HG03469 (cell line): Measurements from ENCODE around the gene NXN.
"Not testable (repeated sequence)": the region's sequence is repeated elsewhere in the genome, so short reads cannot be mapped to it uniquely, and the experiment has no call there.

Experiments used
- ATAC-seq: cut with Tn5 transposase; IDR thresholded peaks from one replicate; pipeline ENCODE4 v1.9.1; 2021; ENCODE audit warnings: mild to moderate bottlenecking, moderate library complexity, moderate number of reproducible peaks; ENCODE audit not compliant: unreplicated experiment

Gene NXN

DNA sequence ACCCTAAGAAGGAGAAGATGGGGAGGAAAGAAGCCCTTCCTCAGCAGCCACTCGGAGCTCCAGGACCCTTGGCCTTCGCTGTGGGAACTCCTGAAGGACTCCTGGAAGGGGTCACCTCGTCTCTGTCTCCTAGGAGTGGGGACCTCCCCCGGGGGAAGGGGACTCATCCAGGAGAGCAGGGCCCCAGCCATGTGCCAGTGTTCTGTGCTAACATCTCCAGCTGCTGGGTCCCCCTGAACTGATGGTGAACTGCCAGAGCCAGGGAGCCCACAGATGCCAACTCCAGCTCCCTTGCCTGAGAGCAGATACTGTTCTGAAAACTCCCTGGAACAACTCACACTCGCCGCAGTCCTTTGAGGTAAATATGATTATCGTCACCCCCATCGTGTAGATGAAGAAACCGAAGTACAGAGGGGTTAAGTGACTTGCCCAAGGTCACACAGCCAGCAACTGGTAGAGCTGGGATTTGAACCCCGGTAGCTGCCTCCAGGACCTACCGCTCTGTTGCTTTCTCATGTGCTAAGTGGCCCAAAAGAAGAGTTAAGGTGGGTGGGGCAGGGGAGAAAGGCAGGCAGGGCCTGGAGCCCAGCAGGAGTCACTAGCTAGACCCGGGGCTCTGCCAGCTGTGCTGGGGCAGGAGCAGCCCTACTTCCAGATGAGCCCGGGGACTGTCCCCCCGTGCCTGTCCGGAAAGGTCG is 27.9 kb upstream of the NXN start:
- ATAC-seq, result no peak

DNA sequence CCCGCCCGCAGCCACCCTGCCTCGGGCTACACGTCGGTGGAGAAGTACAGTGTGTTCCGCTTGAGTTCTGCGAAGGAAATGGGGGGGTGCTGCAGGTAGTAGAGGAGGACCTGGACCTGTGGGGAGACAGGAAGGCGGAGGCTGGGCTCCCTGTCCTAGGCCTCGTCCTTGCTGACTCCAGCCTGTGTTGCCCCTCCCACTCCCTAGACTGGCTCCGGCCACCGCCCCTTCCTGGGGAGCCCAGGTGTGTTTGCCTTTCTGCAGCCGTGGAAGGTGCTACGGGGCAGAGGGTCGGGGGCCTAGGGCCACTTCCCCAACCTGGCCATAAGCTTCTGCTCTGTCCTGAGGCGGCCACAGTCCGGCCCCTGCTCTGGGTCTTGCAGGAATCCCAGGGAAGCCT is 26.5 kb upstream of the NXN start:
- no peak for ATAC-seq

DNA sequence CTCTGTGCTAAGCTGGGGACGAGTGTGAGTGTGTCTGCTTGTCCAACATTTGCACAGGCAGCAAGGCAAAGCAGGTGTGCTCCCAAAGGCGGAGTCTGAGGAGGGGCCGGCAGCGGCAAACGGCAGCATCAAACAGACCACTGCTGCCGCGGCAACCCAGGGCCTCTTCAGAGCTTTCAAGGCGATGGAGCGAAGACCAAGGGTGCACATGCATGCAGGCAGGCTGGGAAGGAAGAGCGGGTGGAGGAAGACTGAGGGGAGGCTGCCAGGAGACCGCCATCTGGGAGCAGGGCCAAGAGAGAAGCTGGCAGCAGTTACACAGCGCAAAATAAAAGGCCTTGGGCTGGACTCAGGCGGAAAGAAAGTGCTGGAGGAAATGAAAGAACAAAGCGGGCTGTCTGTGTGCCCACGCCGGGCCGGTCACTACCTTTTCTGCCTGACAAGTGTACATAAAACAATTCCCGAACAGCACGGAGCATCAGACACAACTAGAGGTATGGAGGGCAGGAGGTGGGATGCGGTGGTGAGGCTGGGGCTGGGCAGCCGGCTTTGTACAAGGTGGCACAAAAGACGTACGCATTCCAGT is 25.9 kb upstream of the NXN start:
- ATAC-seq, result no peak

DNA sequence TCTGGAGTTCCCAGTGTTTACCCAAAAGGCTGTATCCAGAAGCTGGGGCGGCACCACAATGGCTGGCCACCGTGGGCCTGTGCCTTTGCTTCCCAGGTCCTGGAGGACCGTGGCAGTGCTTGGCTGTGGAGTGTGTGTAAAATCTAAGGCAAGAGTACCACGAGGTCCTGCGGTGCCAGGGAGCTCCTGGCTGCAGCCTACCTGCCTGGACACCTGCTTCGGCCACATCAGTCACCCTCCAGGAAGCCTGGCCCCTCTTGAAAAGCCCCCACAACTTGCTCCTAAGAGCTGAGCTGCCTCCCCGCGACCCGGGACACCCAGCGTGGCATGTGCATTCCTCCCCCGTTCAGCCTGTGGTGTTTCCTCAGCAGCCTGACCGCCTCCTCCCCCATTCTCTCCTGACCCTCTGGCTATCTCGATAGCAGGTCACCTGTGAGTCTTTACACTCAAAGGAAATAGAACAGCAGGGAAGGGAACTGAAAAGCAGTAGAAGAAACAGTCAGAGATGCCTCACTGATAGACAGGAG is 25.3 kb upstream of the NXN start:
- ATAC-seq, result no peak

DNA sequence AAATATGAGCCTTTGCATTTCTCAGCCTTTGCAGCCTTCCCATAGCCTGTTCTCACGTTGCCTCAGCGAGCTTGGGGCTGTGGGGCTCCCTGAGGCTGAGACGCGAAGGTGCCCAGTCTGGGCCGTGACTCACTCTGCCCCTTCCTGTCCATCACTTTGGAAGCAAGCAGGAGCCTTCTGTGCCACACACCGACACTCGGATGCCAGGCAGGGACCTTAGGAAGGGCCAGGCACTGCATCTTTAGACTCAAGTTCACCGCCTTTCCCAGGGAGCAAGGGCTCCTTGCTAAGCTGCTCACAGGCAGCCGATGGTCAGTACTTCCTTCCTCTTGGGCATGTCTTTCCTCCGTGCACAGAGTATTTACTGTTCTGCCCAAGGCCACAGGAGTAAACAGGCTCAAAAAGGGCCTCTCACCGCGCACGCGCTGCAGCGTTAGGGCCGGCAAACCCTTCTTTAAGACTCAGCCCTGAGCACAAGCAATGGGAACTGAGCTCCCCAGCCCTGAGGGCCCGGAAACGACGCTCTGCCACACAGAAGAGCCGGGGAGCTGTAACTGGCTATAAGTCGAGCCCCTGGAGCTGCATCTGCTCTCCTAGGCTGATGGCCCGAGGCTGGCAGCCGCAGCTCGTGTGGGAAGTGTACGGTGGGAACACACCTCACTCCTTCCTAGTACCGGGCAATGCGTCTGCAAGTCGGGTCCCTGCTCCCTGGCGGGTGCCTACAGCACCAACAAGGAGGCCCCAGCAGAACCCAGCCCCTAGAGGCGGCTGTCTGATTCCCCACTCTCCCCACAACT is 24.6 kb upstream of the NXN start:
- ATAC-seq, result no peak

DNA sequence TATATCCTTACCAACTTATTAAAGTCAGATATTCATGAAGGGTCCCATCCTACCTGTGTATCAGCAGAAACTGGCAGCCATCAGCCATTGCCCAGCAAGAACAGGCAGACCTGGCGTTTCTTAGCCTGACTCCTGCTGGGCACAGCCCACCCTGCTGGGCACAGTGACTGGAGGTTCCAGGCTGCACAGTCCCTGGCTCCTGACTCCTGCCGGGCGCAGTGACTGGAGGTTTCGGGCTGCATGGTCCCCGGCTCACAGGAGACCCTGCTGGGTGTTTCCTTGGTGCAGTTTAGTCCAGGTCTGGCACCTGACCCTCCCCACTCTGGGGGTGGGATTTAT is 24.0 kb upstream of the NXN start:
- no peak for ATAC-seq

DNA sequence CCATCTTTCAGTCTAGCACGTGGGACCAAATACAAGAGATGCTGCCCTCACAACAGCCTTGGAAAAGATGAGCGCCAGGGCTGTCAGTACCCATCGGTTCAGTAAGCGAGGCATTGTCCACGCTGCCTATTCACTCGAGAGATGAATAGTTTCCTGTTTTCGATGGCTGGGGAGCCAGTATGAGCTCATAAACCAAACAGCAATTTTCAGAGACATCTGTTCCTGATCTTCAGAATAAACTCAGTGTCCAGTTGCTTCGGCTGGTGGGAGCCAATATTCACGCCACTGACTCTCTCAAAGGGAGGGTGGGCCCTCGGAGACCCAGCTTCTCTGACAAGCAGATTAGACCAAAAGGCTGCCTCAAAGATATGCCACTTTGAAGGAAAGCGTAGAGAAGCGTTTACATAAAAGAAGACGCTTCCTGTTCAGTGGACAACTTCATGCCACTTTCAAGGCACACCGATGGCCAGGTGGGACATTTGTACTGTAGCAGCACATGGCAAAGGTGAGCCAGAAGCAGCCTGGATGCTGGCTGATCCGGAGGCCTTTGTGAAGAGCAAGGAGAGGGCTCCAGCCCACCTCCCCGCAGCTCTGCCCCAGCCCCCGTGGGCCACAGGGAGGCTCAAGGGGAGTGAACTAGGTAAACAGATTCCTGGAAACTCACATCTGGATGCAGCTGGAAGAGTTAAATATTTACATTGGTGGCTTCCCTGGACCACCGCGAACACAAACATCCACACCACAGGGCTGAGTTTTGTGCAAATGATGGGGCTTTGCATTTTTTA is 23.4 kb upstream of the NXN start:
- no peak for ATAC-seq

DNA sequence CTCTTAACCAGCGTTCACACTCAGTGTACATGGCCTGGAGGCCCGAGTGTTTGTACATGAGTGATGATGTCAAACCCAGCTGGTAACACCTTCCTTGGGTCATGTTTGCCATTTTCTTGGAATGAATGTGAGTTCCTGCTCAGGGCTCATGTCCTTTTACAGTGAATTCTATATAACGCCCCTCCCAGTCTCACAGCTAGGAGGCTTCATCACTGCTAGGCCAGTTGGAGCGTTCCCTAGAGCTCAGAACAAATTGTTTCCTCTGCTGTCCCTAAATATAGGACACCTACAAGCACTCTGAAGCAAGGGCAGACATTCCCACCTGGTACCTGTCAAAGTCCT is 22.8 kb upstream of the NXN start:
- ATAC-seq, result no peak

DNA sequence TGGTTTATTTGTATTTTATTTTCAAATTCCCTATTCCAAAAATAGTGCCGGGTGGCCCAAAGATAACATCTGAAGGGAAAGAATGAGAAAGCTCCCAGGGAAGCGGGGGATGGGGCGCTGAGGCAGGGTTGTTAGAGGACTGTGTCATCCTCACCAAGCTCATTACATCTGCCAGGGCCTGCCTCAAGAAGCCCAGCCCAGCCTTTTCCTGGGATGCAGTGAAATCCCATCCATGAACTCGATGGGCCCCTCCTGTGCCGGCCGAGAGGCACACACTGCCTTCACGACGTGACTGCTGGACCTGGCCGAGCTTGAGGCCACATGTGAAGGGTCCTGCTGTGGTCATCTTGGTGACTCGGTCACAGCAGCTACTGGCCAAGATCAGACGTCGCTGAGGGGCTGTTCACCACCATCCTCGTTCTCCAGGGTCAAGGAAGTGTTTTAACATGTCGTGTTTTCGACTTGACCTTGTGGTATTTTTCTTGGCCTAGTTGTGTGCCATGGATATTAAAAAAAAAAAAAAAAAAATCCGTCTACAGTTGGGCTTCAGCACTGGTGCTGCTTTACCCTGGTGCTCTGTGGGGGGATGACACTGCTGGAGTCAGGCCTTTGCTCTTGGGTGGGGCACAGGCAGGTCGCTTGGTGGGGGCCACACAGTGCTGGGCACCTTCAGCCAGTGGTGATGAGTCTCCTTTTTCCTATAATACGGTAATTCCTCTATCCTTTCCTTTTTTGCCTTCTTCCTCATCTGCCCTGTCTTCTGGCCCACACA is 22.2 kb upstream of the NXN start:
- no peak for ATAC-seq

DNA sequence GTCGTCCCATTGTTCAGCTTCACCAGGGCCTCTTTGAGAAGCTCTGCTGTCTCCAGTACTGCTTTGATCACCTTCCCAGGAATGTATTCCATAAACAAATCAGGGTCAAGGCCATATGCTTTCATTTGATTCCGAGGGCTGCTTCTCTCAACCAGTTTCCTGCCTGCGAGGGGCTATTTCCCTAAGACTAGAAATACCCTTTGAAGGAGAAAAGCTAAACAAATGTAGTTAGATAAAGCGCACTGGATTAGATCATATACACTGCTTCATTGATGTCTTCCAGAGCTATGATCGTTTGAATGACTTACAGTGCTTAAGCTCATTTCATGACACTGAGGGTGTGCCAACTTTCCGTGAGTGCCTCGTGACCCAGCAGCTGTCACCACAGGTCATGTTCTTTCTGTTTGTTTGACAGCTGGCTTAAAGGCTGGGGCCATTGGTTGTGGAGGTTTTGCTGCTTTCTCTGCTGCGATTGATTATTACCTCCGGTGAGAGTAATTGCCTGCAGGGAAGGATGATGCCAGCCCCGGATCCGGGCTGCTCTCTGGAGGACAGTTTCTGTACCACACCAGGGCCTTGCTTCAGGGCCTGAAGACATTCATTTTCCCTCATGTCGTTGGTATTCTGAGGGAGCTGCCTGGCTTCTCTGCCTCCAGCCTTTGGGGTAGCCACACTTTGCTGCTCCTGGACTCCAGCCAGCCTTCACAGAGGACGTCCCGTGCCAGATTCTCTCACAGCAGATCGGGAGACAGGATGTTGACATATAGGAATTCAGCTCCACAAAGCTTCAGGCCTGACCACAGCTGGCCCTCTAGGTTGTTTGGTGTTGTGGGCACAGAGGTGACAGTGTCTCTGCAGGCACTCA is 21.3 kb upstream of the NXN start:
- no peak for ATAC-seq

DNA sequence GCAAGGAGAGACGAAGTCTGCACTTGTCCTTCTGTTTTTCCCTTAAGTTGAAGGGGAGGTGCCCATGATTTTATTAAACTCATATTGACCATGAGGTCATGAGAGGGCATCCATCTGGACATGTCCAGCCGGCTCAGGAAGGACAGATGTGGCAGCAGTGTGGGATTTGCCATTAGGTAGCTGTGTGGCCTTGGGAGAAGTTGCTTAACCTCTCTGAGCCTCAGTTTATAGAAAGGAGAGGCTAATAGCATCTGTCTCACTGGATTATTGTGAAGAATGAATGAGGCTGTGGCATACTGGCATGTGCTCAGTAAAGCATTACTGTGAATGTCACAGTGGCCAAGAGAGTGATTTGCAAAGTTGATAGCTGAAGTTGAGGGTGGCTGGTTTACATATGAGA is 18.5 kb upstream of the NXN start:
- ATAC-seq, result no peak

- ATAC-seq, result peak; percentile 70
These were observed 17.2 kb upstream of the NXN start, which contains the start of gene TIMM22 for GRCh38 chr17:996554-997344. TSS of gene TIMM22 (plus strand) at chr17:997129. CDS start at chr17:997143, 14 bp downstream.

DNA sequence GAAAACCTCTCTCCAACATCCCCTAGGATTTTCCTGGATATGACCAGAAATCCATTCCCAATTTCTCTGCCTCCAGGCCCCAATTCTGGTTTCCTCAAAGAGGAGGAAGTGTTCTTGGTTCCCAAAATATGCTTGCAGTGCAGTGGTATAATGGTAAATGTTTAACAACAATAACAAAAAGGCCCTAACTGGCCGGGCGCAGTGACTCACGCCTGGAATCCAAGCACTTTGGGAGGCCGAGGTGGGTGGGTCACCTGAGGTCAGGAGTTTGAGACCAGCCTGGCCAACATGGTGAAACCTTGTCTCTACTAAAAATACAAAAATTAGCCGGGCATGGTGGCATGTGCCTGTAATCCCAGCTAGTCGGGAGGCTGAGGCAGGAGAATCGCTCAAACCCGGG is 15.7 kb upstream of the NXN start:
- ATAC-seq, result not testable (repeated sequence)

GRCh38 chr17:992933-993332 is 13.4 kb upstream of the NXN start:
- ATAC-seq, result no peak

DNA sequence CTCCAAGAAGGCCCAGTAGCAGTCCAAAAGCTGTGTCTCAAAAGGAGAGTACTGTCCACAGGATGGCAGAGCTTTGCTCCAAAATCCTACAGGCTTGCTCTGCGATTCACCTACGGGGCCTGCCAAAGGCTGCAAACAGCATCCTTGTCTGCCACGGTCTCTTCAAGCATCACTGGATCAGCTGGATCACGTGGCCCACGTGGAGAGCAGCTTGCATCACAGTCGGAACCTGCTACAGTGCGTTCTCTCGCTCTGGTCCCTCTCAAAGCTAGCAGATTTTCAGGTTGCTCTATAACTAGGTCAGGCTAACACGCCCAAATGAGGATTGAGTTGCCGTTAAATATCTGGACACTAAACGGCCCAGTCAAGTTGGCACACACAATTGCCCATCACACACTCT is 9.0 kb upstream of the NXN start:
- ATAC-seq, result no peak

- no peak for ATAC-seq
These were observed 8.4 kb upstream of the NXN start for GRCh38 chr17:987931-988330.

- no peak for ATAC-seq
These were observed 6.8 kb upstream of the NXN start for GRCh38 chr17:986322-986929.

- ATAC-seq, result no peak
These were observed 4.3 kb upstream of the NXN start for GRCh38 chr17:983921-984320.
